ELF-1 (cell line): Measurements from ENCODE around the gene LETMD1.

Experiments used
- DNase-seq: peaks from one replicate; pipeline ENCODE4 v3.0.0-alpha.2; 2016; ENCODE audit warnings: low read depth, low spot score

LETMD1 gene

DNA sequence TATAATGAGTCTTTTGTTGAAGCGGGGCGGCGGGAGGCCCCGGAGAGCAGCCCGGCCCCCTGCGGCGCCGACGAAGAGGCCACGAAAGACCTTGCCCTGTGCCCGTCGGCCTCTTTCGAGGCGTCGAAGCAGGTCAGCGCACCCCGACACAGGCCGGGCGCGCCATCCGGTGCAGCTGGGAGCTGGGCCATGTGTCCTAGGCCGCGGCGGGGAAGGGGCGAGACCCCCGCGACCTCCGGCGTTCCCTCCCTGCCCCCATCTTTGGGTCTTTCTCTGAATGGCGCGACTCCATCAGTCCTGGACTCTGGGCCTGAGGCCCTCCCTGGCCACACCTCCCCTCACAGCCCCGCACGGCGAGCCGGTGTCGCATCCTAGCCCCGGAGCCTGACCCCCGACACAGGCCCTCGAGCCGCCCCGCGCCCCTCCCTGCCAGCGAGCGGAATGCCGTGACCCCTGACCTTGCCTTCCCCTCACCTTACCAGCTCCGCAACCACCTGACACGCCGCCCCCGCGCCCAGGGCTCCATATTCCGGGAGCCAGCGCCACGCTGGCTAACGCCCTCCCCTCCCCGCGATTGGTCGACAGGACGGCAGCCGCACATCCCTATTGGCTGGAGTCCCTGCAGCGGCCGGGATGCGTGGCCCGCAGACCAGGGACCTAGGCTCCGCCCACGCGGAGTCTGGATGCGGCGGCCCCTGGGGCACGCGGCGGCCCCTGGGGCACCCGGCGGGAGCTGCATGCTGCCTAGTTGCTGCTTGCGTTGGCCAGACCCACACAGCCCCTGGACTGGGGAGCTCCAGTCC lies 22.1 kb upstream of the LETMD1 start, which contains the start of gene SLC11A2:
TSS of gene SLC11A2 (minus strand) at position 549 of the 803 bp plus-strand sequence. CDS start 15,656 bp downstream, outside the sequence.
- peak; percentile 99 for DNase-seq

DNA sequence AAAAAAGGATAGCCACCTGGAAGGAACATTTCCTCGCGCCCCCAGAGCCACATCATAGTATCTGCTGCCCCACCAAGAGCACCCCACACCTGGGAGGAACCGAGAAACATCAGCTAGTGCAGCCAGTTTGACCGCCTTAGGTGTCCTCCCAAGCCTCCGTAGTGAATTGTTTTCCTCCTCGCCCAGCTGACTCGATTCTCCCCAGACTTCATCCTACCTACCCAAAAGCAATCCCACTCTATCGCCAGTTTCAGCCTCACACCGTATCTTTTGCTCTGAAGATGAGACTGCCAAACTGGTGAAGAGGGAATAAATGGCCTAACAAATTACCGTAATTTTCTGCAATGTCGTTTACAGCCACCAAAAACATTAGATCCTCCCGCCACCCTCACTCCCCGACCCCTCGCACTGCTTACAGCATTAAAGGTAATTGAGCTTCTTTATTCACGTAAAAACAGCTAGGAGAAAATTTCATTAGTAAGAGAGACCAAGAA lies 20.7 kb upstream of the LETMD1 start:
- no peak for DNase-seq

DNA sequence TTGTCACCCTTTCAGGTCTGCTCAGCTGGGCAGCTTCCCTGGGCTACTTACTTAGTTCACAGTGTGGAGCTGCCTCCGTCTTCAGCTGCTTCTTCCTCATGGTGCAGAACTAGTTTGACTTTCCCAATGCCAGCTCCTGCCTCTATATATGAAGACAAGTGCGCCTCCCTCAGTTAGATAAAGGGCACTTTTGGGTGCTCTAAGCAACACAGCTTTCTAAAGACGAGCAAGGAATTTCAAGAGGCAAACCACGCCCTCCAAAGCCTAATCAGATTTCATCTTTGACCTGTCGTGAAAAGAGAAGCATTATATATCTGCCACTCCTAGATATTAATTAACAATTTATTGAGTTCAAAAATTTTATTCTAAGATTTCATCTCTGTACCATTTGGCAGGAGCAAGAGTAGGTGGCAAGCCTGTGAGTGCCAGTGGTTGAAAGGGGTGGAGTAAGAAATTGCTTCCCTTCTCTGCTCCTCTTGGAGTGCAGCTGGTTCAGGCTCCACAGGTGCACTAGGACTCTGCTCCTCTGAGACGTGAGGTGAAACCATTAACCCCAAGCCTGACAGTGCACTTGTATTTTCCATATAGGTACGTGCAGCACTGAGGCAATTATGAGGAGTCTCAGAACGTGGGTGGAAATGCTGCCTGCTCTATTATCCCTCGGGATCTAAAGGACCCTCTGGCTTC lies 19.9 kb upstream of the LETMD1 start:
- DNase-seq: peak; percentile 73

DNA sequence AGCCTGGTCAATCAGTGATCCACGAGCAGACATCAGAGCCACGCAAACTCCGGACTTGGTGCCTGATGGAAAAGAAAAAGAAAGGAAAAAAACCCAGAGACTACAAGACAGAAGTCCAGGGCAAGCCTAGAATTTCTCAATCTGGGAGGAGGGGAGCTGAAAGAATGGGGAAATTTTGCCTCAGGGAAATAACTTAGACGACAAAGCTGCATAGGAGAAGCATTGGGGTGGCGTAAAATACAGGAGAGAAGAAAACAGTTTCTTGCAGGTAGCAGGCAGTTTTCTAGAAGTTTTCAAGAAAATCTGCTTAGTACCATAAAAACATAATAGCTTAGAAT lies 19.3 kb upstream of the LETMD1 start:
- DNase-seq: peak; percentile 46

DNA sequence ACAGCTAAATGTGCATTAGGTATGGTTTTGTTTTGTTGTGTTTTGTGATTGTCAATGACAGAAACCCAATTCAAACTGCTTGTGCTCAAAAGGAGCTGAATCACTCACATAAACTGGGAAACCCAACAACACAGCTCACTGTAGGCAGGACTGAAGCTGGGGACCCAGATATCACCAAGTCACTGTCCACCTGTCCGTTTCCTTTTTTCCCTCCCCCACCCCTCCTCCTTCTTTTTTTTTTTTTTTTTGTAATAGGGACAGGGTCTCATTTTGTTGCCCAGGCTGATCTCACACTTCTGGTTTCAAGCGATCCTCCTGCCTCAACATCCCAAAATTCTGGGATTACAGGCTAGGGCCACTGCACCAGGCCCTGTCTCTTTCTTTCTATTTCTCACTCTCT lies 15.1 kb upstream of the LETMD1 start:
- no peak for DNase-seq

DNA sequence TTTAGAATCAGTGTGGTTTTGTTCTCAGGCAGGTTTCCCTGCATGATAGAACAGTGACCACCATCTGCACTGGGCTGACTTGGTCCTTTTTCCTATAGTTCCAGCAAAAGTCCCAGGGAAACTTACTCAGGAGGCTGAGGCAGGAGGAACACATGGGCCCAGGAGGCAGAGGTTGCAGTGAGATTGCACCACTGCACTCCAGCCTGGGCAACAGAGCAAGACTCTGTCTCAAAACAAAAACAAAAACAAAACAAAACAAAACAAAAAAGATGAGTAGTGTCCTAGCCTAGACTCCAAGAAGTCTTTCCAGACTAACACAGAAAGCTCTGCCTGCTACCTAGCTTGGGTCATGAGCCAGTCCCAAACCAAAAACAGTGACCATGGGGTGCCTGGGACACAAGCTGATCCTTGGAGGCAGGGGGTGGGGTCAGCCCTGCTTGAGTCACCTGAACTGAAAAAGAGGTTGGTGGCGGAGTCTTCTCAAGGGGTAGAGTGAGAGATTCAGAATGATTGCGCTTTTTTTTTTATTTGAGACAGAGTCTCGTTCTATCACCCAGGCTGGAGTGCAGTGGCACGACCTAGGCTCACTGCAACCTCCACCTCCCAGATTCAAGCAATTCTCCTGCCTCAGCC lies 14.6 kb upstream of the LETMD1 start:
- DNase-seq: no peak

DNA sequence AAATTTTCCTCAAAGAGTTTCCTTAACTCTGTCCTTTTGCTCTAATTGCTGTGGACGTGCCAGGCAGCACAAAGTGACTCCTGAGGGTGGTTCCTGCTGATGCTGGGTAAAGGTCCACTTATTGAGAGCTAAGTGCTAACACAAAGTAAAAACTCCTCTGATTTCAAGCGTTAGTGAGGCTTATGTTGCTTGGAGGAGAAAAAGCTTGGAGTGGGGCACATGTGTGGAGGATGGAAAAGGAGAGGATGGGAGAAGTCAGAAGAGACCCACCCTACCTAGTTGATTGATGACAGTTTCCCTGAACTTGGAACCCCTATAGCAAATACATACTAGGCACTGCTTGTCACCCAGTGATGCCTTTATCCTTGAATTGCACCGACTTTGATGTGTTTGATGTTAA lies 11.8 kb upstream of the LETMD1 start:
- DNase-seq: no peak

DNA sequence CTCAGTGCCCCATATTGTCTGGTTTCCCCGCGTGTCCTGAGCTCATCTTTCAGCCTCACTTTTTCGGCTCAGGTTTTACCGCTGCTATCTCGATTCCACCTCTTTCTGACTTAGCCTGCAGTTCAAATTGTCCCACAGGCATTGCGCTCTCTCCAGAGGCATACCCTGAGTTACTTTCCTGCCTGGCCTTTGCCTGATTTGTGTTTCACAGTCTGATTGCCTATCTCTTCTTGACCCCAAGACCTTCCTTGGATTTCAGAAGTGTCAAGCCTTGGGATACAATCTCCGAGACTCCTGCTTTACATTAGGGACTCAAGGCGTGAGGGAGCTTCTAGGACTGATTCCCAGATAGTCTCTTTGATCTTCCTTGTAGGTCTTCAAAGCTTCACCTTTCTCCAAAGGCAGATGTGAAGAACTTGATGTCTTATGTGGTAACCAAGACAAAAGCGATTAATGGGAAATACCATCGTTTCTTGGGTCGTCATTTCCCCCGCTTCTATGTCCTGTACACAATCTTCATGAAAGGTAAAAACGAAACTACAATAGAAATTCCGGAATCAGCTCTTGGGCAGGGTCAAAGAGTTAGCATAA lies 629 bp downstream of the LETMD1 start:
- DNase-seq: peak; percentile 38

DNA sequence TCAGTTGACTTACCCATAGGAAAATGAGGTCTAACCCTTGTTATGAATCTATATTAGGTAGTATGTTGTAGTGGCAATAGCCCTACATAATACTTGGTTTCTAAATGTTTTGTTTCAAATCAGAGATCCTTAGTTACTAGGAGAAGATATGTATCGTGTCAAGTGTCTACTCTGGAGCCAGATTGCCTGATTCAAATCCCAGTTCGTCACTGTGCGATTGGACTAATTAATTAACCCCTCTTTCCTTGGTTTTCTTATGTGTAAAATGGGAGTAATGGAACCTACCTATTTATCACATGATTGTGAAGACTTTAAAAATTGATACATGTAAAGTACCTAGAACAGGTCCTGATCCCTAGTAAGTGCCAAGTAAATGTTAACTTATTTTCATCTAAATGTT lies 1.4 kb downstream of the LETMD1 start:
- no peak for DNase-seq

DNA sequence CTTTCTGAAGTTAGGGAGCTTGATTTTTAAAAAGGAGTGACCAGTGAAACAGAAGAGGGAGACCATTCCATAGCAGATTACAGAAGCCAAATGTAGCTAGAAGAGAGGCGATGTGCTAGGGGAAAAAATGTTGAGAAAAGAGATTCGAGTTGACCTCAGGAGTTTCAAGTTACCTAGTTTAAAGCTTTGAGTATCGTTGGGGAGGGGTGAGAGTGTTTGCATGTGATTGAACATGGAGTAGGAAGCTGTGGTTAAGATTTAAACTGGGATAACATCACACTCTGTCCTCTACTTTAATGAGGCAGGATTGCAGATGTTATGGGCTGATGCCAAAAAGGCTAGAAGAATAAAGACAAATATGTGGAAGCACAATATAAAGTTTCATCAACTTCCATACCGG lies 3.7 kb downstream of the LETMD1 start:
- DNase-seq: no peak

DNA sequence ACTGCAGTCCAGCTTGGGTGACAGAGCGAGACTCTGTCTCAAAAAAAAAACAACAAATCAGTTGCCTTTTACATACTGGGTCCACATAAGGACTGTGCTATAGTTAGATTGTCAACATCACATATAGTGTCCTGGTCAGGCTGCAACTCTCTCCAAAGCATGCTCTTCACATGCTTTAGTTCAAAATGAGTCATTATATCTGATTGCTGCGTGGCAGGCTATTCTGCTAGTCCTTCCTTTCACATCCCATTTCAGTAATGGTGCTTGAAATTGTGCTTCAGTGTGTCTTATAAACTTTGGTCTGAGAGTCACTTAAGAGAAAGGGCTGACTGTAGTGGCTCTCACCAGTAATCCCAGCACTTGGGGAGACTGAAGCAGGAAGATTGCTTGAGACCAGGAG lies 6.9 kb downstream of the LETMD1 start:
- no peak for DNase-seq

DNA sequence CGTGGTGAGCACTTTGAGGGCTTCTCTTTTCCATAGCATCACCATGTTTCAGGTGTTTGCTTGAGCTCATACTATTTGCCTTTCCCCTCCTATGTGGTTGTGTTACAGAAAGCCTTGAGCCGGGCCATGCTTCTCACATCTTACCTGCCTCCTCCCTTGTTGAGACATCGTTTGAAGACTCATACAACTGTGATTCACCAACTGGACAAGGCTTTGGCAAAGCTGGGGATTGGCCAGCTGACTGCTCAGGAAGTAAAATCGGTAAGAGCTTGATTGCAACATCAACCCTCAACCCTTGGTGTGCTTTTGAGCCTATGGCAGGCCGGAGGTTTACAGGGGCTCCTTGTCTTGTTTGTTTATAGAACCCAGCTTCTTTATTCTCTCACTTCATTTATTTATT lies 8.1 kb downstream of the LETMD1 start:
- no peak for DNase-seq

DNA sequence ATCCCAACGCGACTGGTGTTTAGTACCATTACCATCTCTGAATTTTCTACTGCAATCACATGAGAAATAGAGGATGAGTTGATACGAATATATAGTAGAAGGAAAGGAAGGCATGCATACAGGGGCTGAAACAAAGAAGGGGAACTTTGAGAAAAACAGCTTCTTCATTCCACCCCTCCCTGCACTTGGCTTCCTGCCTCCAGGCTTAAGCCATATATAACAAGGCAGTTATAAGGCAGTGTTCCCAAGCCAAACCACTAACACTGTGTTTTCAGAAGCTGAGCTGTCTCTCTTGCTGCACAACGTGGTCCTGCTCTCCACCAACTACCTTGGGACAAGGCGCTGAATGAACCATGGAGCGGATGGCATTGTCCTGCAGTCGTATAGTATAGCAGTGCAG lies 11.0 kb downstream of the LETMD1 start:
- no peak for DNase-seq

DNA sequence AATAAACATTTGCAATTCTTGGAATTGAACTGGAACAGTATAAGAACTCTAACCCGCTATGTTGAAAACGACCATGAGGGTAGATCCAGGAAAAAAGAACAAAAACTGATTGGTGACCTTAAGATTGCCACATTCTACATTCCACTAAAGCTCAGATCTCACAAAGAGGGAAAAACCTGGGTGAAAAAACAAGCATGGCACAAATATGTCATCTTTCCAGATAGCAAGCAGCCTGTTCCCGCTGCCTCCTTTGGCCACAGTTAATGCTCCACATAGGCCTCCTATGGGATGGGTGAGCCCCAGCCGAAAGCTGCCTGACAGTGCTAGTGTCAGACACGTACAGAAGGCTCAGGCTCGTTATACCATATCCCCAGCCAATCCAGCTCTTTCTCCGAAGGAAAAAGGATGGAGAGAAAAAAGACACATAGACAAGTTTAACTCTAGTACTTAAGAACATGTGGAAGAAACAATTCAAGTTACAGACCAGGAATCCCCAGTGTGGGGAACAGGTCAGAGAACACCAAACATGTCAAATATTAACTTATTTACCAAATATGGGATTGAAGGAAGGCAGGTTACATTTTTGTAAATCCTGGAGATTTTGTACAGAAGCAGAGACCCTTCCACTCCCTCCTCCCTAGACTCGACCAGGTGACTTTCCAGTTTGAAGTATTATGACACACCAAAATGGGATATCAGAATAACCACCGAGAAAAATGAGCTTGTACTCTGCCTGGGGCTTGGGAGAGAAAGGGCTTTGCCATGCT lies 14.7 kb downstream of the LETMD1 start:
- no peak for DNase-seq

DNA sequence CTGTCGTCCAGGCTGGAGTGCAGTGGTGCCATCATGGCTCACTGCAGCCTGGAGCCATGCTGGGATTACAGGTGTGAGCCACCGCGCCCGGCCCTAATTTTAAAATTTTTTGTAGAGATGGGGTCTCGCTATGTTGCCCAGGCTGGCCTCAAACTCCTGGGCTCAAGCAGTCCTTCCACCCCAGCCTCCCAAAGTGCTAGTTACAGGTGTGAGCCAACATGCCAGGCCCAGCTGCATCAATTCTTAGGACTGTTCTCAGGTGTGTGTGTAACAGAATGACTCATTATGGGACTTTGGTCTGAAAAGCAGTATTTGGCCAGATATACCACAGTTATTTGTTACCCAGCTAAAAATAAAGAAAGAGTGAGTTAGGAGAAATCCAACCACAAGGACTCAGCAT lies 17.4 kb downstream of the LETMD1 start:
- no peak for DNase-seq

DNA sequence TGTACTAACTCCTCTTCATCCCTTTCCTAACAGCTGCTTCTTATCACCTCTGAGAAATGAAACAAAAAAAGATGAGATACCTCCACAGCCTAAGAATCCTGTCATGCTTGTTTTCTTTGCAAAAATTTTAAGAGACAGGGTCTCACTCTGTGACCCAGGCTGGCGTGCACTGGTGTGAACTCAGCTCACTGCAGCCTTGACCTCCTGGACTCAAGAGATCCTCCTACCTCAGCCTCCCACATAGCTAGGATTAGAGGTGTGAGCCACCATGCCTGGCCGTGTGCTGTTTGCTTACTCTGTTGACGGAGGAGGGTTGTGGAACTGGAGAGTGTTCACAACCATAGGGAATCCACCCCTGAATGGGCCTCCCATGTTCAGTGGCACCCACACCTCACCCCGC lies 19.1 kb downstream of the LETMD1 start:
- no peak for DNase-seq

DNA sequence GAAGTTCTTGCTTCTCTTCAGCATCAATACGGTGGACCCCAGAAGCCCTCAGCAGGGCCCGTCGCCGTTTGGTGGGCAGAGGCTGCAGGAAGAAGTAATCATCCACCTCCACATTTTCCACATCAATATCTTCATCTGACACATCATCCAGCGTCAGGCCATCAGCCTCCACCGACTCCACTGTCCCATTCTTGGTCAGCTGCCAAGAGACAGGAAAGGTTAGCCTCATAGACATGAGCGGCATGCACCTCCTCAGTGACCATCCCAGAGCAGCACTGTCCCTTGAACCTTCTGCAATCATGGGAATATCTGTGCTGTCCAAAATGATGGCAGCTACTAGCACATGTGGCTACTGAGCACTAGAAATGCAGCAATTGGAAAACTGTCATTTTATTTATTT lies 19.6 kb downstream of the LETMD1 start:
- DNase-seq: no peak

DNA sequence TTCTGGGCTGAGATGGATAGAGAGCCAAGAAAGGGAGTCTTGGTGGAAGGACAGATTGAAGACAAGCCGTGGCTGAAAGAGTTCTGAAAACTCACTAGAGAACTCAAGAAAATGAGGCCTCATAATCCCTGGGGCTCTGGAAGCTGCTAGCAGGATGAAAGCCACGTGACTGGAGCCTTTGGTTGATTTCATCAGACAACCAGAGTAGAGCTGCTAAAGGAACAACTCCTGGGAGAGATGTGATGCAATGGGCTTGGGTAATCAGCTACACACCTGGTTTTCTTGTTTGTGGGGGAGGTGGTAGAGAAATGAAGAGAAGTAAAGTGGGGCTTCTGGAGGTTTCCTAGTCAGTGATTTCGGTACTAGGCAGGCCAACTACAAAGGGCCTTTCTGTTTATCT lies 21.9 kb downstream of the LETMD1 start:
- DNase-seq: peak; percentile 23

DNA sequence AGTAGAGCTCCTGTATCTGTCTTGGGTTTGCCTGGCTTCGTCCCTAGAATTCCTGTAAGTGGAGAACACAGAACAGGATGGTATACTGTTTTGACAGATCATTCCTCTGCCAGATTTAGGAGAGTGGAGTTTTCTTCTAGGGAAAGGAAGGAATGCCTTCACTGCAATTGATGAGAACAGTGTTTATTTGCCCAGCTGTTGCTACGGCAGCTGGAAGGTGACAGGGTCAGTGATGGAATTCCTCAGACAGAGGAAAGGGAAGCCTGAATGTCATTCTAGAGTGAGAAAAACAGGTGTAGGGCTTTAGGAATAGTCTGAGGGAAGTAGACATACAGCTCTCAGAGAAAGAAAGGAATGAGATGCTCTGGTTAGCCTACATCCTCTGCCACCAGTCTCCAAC lies 23.5 kb downstream of the LETMD1 start:
- DNase-seq: no peak

DNA sequence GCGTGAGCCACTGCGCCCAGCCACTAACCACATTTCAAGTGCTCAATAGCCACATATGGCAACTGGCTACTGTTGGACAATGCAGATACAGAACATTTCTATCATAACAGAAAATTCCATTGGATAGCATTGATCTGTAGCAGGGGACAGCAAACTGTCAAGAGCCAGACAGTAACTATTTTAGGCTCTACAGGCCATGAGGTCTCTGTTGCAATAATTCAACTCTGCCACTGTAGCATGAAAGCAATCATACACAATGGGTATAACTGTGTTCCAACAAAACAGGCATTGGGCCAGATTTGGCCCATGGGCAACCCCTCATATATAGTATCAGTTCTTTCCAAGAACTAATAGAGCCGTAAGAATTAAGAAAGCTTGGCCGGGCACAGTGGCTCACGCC lies 27.3 kb downstream of the LETMD1 start:
- no peak for DNase-seq

DNA sequence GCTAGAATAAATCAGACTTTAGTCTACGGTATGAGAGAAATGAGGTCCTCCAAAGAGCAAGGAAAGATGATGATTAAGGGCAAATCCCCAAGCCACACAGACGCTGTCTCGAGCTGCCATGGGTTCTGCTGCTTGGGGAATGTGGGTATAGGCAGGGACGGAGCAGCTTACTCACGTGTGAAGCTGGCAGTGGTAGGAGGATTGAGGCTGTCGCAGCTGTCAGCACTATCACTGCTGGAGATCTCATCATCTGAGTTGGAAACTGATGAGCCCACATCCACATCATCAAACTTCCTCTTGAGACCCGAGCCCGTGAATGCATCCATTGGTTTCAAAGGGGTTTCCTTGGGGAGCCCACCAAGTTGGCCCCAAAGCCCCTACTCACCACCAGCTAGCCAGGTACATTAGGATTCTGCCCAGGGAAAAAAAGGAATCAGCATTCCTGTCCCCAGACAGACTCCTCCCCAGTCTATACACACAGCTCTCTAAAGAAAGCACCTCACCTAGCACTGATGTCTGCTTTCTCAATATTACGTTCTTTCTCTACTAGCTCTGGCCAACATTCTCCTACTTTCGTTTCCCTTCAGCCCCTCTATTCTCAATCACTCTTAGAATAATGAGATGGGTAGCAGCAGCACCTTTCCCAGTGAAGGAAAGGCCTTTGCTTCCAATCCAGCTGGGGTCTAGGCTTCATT lies 28.3 kb downstream of the LETMD1 start:
- no peak for DNase-seq
